K562 (cell line): ENCODE results near the gene DBNDD1. TPM values are rescaled to one million over a fixed set of nuclear protein-coding genes. Genes with fewer than 3 reads are reported as not detected.

Experiments used
- ADNP ChIP-seq: fragments of 200-800 bp; sonication (Bioruptor generic); IDR thresholded peaks from 2 replicates; pipeline ENCODE4 v1.6.1; 2016; ENCODE audit warnings: missing genetic modification characterization, missing compliant biosample characterization
- DPF2 ChIP-seq: fragments of 450-650 bp; IDR thresholded peaks from 2 replicates; pipeline ENCODE4 v1.6.1; 2016
- ELF4 ChIP-seq: fragments of 450-650 bp; formaldehyde crosslinking; IDR thresholded peaks from 2 replicates; pipeline ENCODE4 v1.4.0; 2022; ENCODE audit warnings: missing genetic modification characterization
- FOSL1 ChIP-seq: fragments of 200-800 bp; sonication (Bioruptor generic); conservative IDR thresholded peaks from 2 replicates; pipeline ENCODE4 v1.6.1; 2016; ENCODE audit warnings: missing genetic modification characterization, missing compliant biosample characterization
- HCFC1 ChIP-seq: IDR thresholded peaks from 2 replicates; pipeline ENCODE4 v1.6.1; 2012; ENCODE audit warnings: low read depth, low read length, improper control_type of control experiment
- HDAC3 ChIP-seq: fragments of 450-650 bp; IDR thresholded peaks from 2 replicates; pipeline ENCODE4 v1.6.1; 2018; ENCODE audit warnings: borderline replicate concordance, mild to moderate bottlenecking, moderate library complexity; ENCODE audit not compliant: partially characterized antibody
- HNRNPL ChIP-seq: fragments of 200-400 bp; formaldehyde crosslinking; IDR thresholded peaks from 2 replicates; pipeline ENCODE4 v1.6.1; 2017; ENCODE audit warnings: low read depth, mild to moderate bottlenecking, low read length
- NR3C1 ChIP-seq: sonication (generic); formaldehyde crosslinking; IDR thresholded peaks from 2 replicates; pipeline ENCODE4 v1.8.1; 2022; ENCODE audit warnings: missing genetic modification reagents
- NUFIP1 ChIP-seq: fragments of 450-650 bp; IDR thresholded peaks from 2 replicates; pipeline ENCODE4 v1.6.1; 2018; ENCODE audit not compliant: partially characterized antibody
- PPARD ChIP-seq: fragments of 250-450 bp; sonication (Bioruptor Pico); IDR thresholded peaks from 2 replicates; pipeline ENCODE4 v1.8.0; 2022; ENCODE audit warnings: inconsistent platforms, mild to moderate bottlenecking, moderate library complexity
- SMARCB1 ChIP-seq: IDR thresholded peaks from 2 replicates; pipeline ENCODE4 v1.6.1; 2011; ENCODE audit warnings: improper control_type of control experiment, low read depth; ENCODE audit not compliant: insufficient read length
- SP2 ChIP-seq: IDR thresholded peaks from 2 replicates; pipeline ENCODE4 v1.6.1; 2011; ENCODE audit warnings: mild to moderate bottlenecking, low read depth, low read length, moderate library complexity; ENCODE audit not compliant: poor library complexity, severe bottlenecking; ENCODE audit errors: extremely low read depth
- TAF1 ChIP-seq: IDR thresholded peaks from 2 replicates; pipeline ENCODE4 v1.6.1; 2011; ENCODE audit warnings: mild to moderate bottlenecking, low read length, moderate library complexity; ENCODE audit not compliant: insufficient read depth, control insufficient read depth, severe bottlenecking; ENCODE audit errors: extremely low read depth
- TBL1XR1 ChIP-seq, 2 experiments: IDR thresholded peaks; 2 replicates each; pipeline ENCODE4 v1.6.1; 2012; ENCODE audit warnings: improper control_type of control experiment in 2 of 2, low read length in 2 of 2, mild to moderate bottlenecking in 1 of 2
- TRIM28 ChIP-seq: fragments of 450-650 bp; IDR thresholded peaks from 2 replicates; pipeline ENCODE4 v1.6.1; 2017
- ZC3H11A ChIP-seq: IDR thresholded peaks from 2 replicates; pipeline ENCODE4 v1.6.1; 2012; ENCODE audit warnings: low read depth, low read length, improper control_type of control experiment
- ZNF431 ChIP-seq: sonication (generic); formaldehyde crosslinking; IDR thresholded peaks from 2 replicates; pipeline ENCODE4 v1.8.0; 2022; ENCODE audit warnings: mild to moderate bottlenecking, missing genetic modification reagents
- polyA plus RNA-seq, 8 experiments: library from polyadenylated mRNA; depleted of rRNA in 4 of 8; stranded (reverse) in 5 of 8; unstranded in 3 of 8; fragments of >200 nt; fragmentation: Nextera tagmentation in 2 of 8; fragmentation: Illumina TruSeq in 1 of 8; extraction: Ambion mirVana in 2 of 8; extraction: Trizol in 1 of 8; gene quantifications; 2 replicates each; pipeline versions ENCODE4 v1.2.1 to v1.2.3, GENCODE V29; 2011 to 2014; ENCODE audit warnings: inconsistent platforms in 1 of 8, missing spikeins in 1 of 8
- total RNA-seq, 7 experiments: library from RNA; depleted of rRNA in 6 of 7; stranded (reverse); fragments of >200 nt in 6 of 7; fragmentation: Illumina TruSeq in 2 of 7; extraction: Trizol in 2 of 7; gene quantifications; 2 replicates each; pipeline versions ENCODE4 v1.2.1 to v1.2.3, GENCODE V29; 2011 to 2021; ENCODE audit warnings: low replicate concordance in 1 of 7
- TF ChIP-seq, protein P1 (sequence below): fragments of 250-450 bp; sonication (Bioruptor Pico); IDR thresholded peaks from 2 replicates; pipeline ENCODE4 v1.9.0; 2021; ENCODE audit warnings: mild to moderate bottlenecking, inconsistent platforms
- TF ChIP-seq, protein P2 (sequence below), 2 experiments: fragments of 450-650 bp; IDR thresholded peaks; 2 replicates each; pipeline ENCODE4 v1.6.1; 2018; ENCODE audit warnings: mild to moderate bottlenecking in 2 of 2, low read depth in 1 of 2; ENCODE audit not compliant: partially characterized antibody in 2 of 2
- TF ChIP-seq, protein P3 (sequence below), 2 experiments: IDR thresholded peaks; 2 replicates each; pipeline ENCODE4 v1.6.1; 2012; ENCODE audit warnings: improper control_type of control experiment in 2 of 2, low read depth in 2 of 2, low read length in 2 of 2, borderline replicate concordance in 1 of 2

The DBNDD1 gene
- total and polyA plus RNA-seq, 9 of the 15 experiments (the other 6 are each of a cell fraction or from before 2014, with no cell fraction given), result 0.55 to 13.0 (median 5.8) TPM

DNA sequence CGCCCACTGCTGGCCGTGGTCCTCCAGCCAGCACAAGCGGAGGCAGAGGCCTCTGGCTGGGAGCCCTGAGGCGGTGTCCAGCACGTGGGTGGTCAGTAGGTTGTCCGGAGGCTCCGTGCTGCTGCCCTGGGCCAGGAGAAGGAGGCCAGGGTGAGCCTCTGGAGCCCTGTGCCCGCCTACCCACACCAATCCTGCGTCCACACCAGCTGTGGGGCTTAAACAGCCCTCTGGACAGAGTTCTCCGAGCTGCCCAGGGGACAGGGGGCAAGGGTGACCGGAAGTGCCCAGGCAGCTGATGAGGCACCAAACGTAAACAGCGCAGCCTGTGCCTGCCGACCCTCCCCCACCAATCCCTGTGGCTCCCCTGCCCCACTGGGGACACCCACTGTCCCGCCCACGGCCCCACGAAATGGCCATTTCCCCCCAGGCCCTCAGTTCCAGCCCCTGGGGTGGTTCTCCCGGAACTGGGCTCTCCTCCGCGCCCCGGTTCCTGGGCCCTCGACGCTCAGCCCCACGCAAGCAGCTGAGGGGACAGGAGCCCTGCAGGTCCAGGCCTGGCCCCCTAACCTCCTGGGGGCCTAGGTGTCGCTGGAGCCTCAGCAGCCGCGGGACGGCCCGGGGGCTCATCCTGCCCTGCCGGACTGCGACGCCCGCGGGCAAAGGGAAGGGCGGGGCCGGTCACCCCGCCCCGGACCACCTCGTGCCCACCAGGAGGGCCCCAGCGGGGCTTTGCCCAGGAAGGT lies 27.9 kb upstream of the DBNDD1 start (continued):
- TF ChIP-seq DPF2 (peak; percentile 29; the same call in 1 of the 2 replicates), ADNP (tag) (no peak), ZNF431 (no peak), FOSL1 (tag) (no peak), TRIM28 (no peak; the same call in 1 of the 2 replicates), HCFC1 (no peak), SP2 (no peak), HDAC3 (no peak), ELF4 (CRISPR knock-in tag) (no peak), TBL1XR1 (IDR thresholded peaks at IDR 0.05; ENCODE audit: low read length in 2 of 2) (no peak), PPARD (CRISPR knock-in tag) (no peak), NR3C1 (CRISPR knock-in tag) (no peak), SMARCB1 (no peak), TAF1 (no peak), HNRNPL (0 out of 2 replicates have a peak, but pooled peaks have one; percentile 65), NUFIP1 (no peak), ZC3H11A (no peak)
- TF ChIP-seq, protein P1, sequence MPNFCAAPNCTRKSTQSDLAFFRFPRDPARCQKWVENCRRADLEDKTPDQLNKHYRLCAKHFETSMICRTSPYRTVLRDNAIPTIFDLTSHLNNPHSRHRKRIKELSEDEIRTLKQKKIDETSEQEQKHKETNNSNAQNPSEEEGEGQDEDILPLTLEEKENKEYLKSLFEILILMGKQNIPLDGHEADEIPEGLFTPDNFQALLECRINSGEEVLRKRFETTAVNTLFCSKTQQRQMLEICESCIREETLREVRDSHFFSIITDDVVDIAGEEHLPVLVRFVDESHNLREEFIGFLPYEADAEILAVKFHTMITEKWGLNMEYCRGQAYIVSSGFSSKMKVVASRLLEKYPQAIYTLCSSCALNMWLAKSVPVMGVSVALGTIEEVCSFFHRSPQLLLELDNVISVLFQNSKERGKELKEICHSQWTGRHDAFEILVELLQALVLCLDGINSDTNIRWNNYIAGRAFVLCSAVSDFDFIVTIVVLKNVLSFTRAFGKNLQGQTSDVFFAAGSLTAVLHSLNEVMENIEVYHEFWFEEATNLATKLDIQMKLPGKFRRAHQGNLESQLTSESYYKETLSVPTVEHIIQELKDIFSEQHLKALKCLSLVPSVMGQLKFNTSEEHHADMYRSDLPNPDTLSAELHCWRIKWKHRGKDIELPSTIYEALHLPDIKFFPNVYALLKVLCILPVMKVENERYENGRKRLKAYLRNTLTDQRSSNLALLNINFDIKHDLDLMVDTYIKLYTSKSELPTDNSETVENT (CRISPR knock-in tag), result no peak
- TF ChIP-seq, protein P2, sequence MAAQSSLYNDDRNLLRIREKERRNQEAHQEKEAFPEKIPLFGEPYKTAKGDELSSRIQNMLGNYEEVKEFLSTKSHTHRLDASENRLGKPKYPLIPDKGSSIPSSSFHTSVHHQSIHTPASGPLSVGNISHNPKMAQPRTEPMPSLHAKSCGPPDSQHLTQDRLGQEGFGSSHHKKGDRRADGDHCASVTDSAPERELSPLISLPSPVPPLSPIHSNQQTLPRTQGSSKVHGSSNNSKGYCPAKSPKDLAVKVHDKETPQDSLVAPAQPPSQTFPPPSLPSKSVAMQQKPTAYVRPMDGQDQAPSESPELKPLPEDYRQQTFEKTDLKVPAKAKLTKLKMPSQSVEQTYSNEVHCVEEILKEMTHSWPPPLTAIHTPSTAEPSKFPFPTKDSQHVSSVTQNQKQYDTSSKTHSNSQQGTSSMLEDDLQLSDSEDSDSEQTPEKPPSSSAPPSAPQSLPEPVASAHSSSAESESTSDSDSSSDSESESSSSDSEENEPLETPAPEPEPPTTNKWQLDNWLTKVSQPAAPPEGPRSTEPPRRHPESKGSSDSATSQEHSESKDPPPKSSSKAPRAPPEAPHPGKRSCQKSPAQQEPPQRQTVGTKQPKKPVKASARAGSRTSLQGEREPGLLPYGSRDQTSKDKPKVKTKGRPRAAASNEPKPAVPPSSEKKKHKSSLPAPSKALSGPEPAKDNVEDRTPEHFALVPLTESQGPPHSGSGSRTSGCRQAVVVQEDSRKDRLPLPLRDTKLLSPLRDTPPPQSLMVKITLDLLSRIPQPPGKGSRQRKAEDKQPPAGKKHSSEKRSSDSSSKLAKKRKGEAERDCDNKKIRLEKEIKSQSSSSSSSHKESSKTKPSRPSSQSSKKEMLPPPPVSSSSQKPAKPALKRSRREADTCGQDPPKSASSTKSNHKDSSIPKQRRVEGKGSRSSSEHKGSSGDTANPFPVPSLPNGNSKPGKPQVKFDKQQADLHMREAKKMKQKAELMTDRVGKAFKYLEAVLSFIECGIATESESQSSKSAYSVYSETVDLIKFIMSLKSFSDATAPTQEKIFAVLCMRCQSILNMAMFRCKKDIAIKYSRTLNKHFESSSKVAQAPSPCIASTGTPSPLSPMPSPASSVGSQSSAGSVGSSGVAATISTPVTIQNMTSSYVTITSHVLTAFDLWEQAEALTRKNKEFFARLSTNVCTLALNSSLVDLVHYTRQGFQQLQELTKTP (IDR thresholded peaks at IDR 0.05; ENCODE audit: low read depth in 1 of 2, partially characterized antibody in 2 of 2), result no peak
- TF ChIP-seq, protein P3, sequence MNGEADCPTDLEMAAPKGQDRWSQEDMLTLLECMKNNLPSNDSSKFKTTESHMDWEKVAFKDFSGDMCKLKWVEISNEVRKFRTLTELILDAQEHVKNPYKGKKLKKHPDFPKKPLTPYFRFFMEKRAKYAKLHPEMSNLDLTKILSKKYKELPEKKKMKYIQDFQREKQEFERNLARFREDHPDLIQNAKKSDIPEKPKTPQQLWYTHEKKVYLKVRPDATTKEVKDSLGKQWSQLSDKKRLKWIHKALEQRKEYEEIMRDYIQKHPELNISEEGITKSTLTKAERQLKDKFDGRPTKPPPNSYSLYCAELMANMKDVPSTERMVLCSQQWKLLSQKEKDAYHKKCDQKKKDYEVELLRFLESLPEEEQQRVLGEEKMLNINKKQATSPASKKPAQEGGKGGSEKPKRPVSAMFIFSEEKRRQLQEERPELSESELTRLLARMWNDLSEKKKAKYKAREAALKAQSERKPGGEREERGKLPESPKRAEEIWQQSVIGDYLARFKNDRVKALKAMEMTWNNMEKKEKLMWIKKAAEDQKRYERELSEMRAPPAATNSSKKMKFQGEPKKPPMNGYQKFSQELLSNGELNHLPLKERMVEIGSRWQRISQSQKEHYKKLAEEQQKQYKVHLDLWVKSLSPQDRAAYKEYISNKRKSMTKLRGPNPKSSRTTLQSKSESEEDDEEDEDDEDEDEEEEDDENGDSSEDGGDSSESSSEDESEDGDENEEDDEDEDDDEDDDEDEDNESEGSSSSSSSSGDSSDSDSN (IDR thresholded peaks at IDR 0.05; ENCODE audit: borderline replicate concordance in 1 of 2, low read depth in 2 of 2, low read length in 2 of 2), result peak in 1 of 2 experiments; percentile 55; a peak in 1 of 4 replicates
